GM23248 (cell line): ENCODE results near the gene CLECL1. TPM values are rescaled to one million over a fixed set of nuclear protein-coding genes. Genes with fewer than 3 reads are reported as not detected.

Experiments
- DNase-seq: peaks from one replicate; pipeline ENCODE4 v3.0.0-alpha.2; 2015
- H2AFZ ChIP-seq: fragments of 200-600 bp; sonication (generic); 2 replicates; pipeline ENCODE4 v1.6.1; 2016; ENCODE audit warnings: antibody characterized with exemption
- H3F3A ChIP-seq: fragments of 200-600 bp; sonication (generic); 2 replicates; pipeline ENCODE4 v1.6.1; 2016; ENCODE audit warnings: mild to moderate bottlenecking, antibody characterized with exemption, mixed run types; ENCODE audit not compliant: insufficient read depth
- H3K27ac ChIP-seq: fragments of 200-600 bp; sonication (generic); 2 replicates; pipeline ENCODE4 v1.5.1; 2016; ENCODE audit warnings: mild to moderate bottlenecking
- H3K27me3 ChIP-seq: fragments of 200-600 bp; sonication (generic); replicated peaks from 2 replicates; pipeline ENCODE4 v1.6.1; 2016; ENCODE audit warnings: mild to moderate bottlenecking; ENCODE audit not compliant: insufficient read depth
- H3K36me3 ChIP-seq: fragments of 200-600 bp; sonication (generic); 2 replicates; pipeline ENCODE4 v1.6.1; 2016; ENCODE audit warnings: low read depth, mild to moderate bottlenecking
- H3K4me1 ChIP-seq: fragments of 200-600 bp; sonication (generic); 2 replicates; pipeline ENCODE4 v1.6.1; 2016; ENCODE audit warnings: mild to moderate bottlenecking; ENCODE audit not compliant: insufficient read depth
- H3K4me2 ChIP-seq: fragments of 200-600 bp; sonication (generic); one replicate; pipeline ENCODE4 v1.6.1; 2016; ENCODE audit warnings: mild to moderate bottlenecking; ENCODE audit not compliant: unreplicated experiment
- H3K4me3 ChIP-seq: fragments of 200-600 bp; sonication (generic); 2 replicates; pipeline ENCODE4 v1.5.1; 2016; ENCODE audit warnings: mild to moderate bottlenecking
- H3K79me2 ChIP-seq: fragments of 200-600 bp; sonication (generic); 2 replicates; pipeline ENCODE4 v1.6.1; 2016; ENCODE audit warnings: mild to moderate bottlenecking; ENCODE audit not compliant: insufficient read depth
- H3K9ac ChIP-seq: fragments of 200-600 bp; sonication (generic); 2 replicates; pipeline ENCODE4 v1.6.1; 2016; ENCODE audit warnings: mild to moderate bottlenecking
- H3K9me2 ChIP-seq: fragments of 200-600 bp; sonication (generic); 2 replicates; pipeline ENCODE4 v1.6.1; 2016; ENCODE audit warnings: mixed run types, mild to moderate bottlenecking, moderate library complexity; ENCODE audit not compliant: insufficient read depth
- H3K9me3 ChIP-seq: fragments of 200-600 bp; sonication (generic); one replicate; pipeline ENCODE4 v1.6.1; 2017; ENCODE audit warnings: low read depth
- H4K20me1 ChIP-seq: fragments of 200-600 bp; sonication (generic); 2 replicates; pipeline ENCODE4 v1.6.0; 2016; ENCODE audit not compliant: insufficient read depth
- EZH2 ChIP-seq: fragments of 200-600 bp; sonication (generic); IDR thresholded peaks from 2 replicates; pipeline ENCODE4 v1.6.1; 2018; ENCODE audit warnings: antibody characterized with exemption, mild to moderate bottlenecking; ENCODE audit not compliant: insufficient read depth, poor library complexity, severe bottlenecking
- EZH2phosphoT487 ChIP-seq: fragments of 200-600 bp; sonication (generic); IDR thresholded peaks from 2 replicates; pipeline ENCODE4 v1.6.1; 2018; ENCODE audit warnings: antibody characterized with exemption, moderate library complexity, mild to moderate bottlenecking, low read depth; ENCODE audit not compliant: insufficient read depth
- WGBS, 2 experiments: methylation state at CpG; one replicate each; pipeline ENCODE4 v1.1.6; 2015 to 2017; ENCODE audit warnings: low lambda C conversion rate in 2 of 2, low coverage in 1 of 2; ENCODE audit errors: missing lambda C conversion rate in 2 of 2; 5-methylcytosine and 5-hydroxymethylcytosine counted together
- in situ Hi-C: fragments of 300-500 bp; cut with MboI; formaldehyde crosslinking; loops from 2 replicates; pipeline ENCODE4 v1.15.0; 2020
- polyA plus RNA-seq: library from polyadenylated mRNA; unstranded; fragments of >200 nt; fragmentation: Nextera tagmentation; extraction: Ambion mirVana; gene quantifications from 2 replicates; pipeline ENCODE4 v1.2.1, GENCODE V29; 2016
- total RNA-seq: library from RNA; depleted of rRNA; stranded (reverse); fragments of >200 nt; shearing (Covaris generic); gene quantifications from 2 replicates; pipeline ENCODE4 v1.2.3, GENCODE V29; 2014

Gene CLECL1
- total and polyA plus RNA-seq, 2 experiments from 2014 or later, result not detected

- no peak overlapping the region for H2AFZ ChIP-seq
Observed at GRCh38 chr12:9736936-9737705, 4.2 kb upstream of the CLECL1 start.

GRCh38 chr12:9735601-9736000 lies 2.7 kb upstream of the CLECL1 start:
- TF ChIP-seq EZH2phosphoT487 (no peak), EZH2 (no peak)
- Histone ChIP-seq H3K9ac (no peak overlapping the region), H3K27ac (no peak overlapping the region), H3K4me1 (no peaks in the 10 kb centered on the region), H3K27me3 (peaks cover 10% of the 10 kb centered on the region; the same call in 1 of the 2 replicates), H3K9me3 (no peaks in the 10 kb centered on the region), H3K4me2 (no peak overlapping the region), H4K20me1 (no peaks in the 10 kb centered on the region), H3K36me3 (no peaks in the 10 kb centered on the region), H3K9me2 (no peaks in the 10 kb centered on the region), H3K79me2 (no peaks in the 10 kb centered on the region), H2AFZ (no peak overlapping the region), H3F3A (no peaks in the 10 kb centered on the region), H3K4me3 (no peak overlapping the region)
- in situ Hi-C loops, result no loop called here
- 76 to 88% methylated on average over 3 of the region's 3 CpGs for WGBS, 2 experiments
- DNase-seq, result no peak

More at GRCh38 chr12:9736936-9737705, 4.2 kb upstream of the CLECL1 start:
- Histone ChIP-seq H3K9ac (no peak overlapping the region), H3K9me3 (no peaks in the 10 kb centered on the region), H3K4me2 (no peak overlapping the region), H3K9me2 (no peaks in the 10 kb centered on the region), H3K36me3 (no peaks in the 10 kb centered on the region), H3K79me2 (no peaks in the 10 kb centered on the region), H3K27ac (no peak overlapping the region), H3K4me3 (no peak overlapping the region), H3F3A (no peaks in the 10 kb centered on the region), H3K27me3 (peaks cover 8% of the 10 kb centered on the region; the same call in 1 of the 2 replicates), H4K20me1 (no peaks in the 10 kb centered on the region), H3K4me1 (no peaks in the 10 kb centered on the region)
- in situ Hi-C loops, result no loop called here
- no peak for DNase-seq
- no peak for TF ChIP-seq EZH2phosphoT487
- WGBS, 2 experiments, result 42 to 49% methylated on average over 3 of the region's 3 CpGs

- TF ChIP-seq EZH2 (no peak), EZH2phosphoT487 (no peak)
- Histone ChIP-seq H3K4me1 (no peaks in the 10 kb centered on the region), H3K9me2 (no peaks in the 10 kb centered on the region), H3K36me3 (no peaks in the 10 kb centered on the region), H3K4me3 (no peak overlapping the region), H4K20me1 (no peaks in the 10 kb centered on the region), H3K27ac (no peak overlapping the region), H3K79me2 (no peaks in the 10 kb centered on the region), H3K4me2 (no peak overlapping the region), H3K27me3 (peaks cover 10% of the 10 kb centered on the region), H3K9me3 (no peaks in the 10 kb centered on the region), H3K9ac (no peak overlapping the region), H3F3A (no peaks in the 10 kb centered on the region), H2AFZ (no peak overlapping the region)
- in situ Hi-C loops, result no loop called here
- DNase-seq, result no peak
- 50 to 53% methylated on average over 2 of the region's 2 CpGs for WGBS, 2 experiments
Observed at GRCh38 chr12:9731797-9732196, 1.1 kb downstream of the CLECL1 start.

GRCh38 chr12:9731393-9731792 lies 1.5 kb downstream of the CLECL1 start:
- in situ Hi-C loops, result no loop called here
- no peak for DNase-seq
- Histone ChIP-seq H2AFZ (no peak overlapping the region), H3K4me1 (no peaks in the 10 kb centered on the region), H3K27me3 (peaks cover 10% of the 10 kb centered on the region), H3K9me2 (no peaks in the 10 kb centered on the region), H3K4me2 (no peak overlapping the region), H3K9ac (no peak overlapping the region), H3F3A (no peaks in the 10 kb centered on the region), H3K9me3 (no peaks in the 10 kb centered on the region), H3K4me3 (no peak overlapping the region), H4K20me1 (no peaks in the 10 kb centered on the region), H3K36me3 (no peaks in the 10 kb centered on the region), H3K27ac (no peak overlapping the region), H3K79me2 (no peaks in the 10 kb centered on the region)
- TF ChIP-seq EZH2phosphoT487 (no peak), EZH2 (no peak)
- 62 to 65% methylated on average over 6 of the region's 6 CpGs for WGBS, 2 experiments
